HG03571 (cell line): ENCODE results near the gene SLC5A11.
"Not testable (repeated sequence)": the region's sequence is repeated elsewhere in the genome, so short reads cannot be mapped to it uniquely, and the experiment has no call there.

Experiments used
- ATAC-seq: cut with Tn5 transposase; IDR thresholded peaks from one replicate; pipeline ENCODE4 v1.9.1; 2021; ENCODE audit not compliant: unreplicated experiment

The SLC5A11 gene, protein sequence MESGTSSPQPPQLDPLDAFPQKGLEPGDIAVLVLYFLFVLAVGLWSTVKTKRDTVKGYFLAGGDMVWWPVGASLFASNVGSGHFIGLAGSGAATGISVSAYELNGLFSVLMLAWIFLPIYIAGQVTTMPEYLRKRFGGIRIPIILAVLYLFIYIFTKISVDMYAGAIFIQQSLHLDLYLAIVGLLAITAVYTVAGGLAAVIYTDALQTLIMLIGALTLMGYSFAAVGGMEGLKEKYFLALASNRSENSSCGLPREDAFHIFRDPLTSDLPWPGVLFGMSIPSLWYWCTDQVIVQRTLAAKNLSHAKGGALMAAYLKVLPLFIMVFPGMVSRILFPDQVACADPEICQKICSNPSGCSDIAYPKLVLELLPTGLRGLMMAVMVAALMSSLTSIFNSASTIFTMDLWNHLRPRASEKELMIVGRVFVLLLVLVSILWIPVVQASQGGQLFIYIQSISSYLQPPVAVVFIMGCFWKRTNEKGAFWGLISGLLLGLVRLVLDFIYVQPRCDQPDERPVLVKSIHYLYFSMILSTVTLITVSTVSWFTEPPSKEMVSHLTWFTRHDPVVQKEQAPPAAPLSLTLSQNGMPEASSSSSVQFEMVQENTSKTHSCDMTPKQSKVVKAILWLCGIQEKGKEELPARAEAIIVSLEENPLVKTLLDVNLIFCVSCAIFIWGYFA

DNA sequence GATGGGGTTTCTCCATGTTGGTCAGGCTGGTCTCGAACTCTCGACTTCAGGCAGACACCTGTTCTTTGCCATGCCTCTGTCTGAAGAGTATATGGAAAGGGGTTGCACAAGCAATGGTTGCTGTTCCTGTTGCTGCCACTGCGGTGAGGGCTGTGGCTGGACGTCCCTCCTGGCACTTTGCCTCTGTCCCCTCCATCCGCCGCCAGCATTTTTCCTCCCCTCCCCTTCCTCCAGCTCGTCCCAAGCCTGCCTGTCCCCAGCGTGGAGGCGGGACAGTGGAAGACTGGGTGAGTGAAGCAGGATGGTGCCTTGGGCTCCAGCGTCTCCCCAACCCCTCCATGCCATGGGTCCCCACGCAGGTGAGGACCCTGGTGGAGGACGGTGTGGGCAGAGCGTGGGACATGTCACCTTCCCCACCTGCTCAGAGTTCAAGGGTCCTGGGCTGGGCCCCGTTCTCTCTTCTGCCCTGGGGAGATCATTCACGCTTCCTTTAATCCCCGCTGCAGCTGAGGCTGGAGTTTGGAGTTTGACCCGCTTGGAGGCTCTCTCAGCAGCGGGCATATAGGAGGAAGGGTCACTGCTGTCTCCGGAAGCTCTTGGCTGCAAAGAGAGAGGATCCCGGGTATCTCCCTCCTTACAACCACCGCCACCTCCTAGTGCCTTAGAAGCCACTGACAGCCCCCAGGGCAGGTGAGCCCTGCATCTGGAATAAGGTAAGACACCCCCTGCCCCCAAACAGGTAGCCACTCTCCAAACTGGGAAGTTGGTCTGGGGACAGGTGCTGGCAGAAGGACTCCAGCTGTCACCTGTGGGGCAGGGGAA lies at the start of gene SLC5A11:
Gene SLC5A11 (plus strand): TSS at position 238 of the 822 bp plus-strand sequence. CDS start 12,681 bp downstream, outside the sequence.
- no peak for ATAC-seq

GRCh38 chr16:24800586-24800985 lies 45.2 kb upstream of the SLC5A11 start:
- ATAC-seq = no peak

GRCh38 chr16:24801761-24802302 lies 43.9 kb upstream of the SLC5A11 start:
- no peak for ATAC-seq

- no peak for ATAC-seq
Observed at GRCh38 chr16:24805484-24805883, 40.3 kb upstream of the SLC5A11 start.

DNA sequence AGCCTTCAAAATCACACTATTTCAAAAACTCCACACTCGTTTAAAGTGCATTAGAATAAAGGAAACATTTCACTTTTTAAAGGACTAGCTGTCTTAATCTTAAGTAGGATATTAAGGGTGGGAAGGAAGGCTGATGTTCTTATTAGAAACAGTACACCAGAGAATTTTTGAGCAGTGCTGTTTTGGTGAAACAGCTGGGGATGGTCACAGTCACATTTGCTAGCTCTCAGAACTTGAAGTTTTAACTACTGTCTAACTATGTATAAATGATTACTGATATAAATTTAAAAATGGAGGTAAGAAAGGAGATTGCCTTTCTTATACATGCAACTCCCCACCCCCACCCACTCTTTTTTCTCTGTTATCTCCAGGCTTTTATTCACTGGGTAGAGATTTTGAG lies 38.5 kb upstream of the SLC5A11 start:
- ATAC-seq = no peak

- no peak for ATAC-seq
Observed at GRCh38 chr16:24810951-24811843, 34.6 kb upstream of the SLC5A11 start.

DNA sequence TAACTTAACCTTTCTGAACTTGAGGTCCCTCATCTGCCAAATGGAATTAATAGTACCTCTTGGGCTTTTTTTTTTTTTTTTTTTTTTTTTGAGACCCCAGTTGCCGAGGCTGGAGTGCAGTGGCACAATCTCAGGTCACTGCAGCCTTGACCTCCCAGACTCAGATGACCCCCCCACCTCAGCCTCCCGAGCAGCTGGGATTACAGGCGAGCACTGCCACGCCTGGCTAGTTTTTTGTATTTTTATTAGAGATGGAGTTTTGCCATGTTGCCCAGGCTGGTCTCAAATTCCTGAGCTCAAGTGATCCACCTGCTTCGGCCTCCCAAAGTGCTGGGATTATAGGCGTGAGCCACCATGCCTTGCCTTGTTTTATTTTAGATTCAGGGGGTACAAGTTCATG lies 33.0 kb upstream of the SLC5A11 start:
- not testable (repeated sequence) for ATAC-seq

- ATAC-seq = no peak
Observed at GRCh38 chr16:24815021-24815420, 30.7 kb upstream of the SLC5A11 start.

- ATAC-seq = no peak
Observed at GRCh38 chr16:24816688-24817087, 29.1 kb upstream of the SLC5A11 start.

GRCh38 chr16:24819462-24820040 lies 26.2 kb upstream of the SLC5A11 start:
- ATAC-seq = no peak

DNA sequence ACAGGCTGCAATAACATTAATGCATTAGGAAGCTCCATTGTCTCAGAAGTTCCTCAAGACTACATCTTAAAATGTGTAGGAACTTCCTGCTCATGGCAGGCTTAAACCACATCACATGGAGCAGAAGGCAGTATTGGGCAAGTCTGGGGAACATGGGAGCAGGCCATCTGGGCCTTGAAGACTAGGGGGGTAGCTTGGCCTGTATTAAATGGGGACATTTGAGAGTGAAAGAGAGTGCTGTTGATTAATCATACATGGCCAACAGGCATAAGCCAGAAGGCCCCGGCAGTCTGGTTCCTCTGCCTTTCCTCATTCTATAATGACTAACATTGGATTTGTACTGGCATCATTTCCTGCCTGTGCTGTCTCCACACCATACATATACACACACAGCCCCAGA lies 25.2 kb upstream of the SLC5A11 start:
- no peak for ATAC-seq

GRCh38 chr16:24821129-24821528 lies 24.6 kb upstream of the SLC5A11 start:
- ATAC-seq = no peak

- ATAC-seq = no peak
Observed at GRCh38 chr16:24822542-24822941, 23.2 kb upstream of the SLC5A11 start.

GRCh38 chr16:24822974-24823373 lies 22.8 kb upstream of the SLC5A11 start:
- ATAC-seq = no peak

DNA sequence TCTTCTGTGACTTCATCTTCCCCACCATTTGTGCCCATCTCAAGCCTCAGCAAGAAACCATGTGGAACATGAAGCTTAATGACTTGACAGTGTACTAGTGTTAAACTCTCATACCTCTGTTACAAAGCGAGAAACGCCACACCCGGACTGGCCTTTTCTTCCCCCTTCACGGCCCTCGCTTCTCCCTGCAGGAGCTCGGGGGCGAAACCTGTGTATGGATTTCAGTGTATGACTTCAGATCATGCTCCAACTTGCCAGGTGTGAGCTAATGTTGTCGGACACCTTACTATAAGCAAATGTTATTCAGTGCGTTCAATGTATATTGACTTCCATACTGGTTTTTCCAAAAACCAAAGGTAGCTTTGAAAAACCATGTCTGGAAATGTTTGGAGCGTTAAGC lies 20.1 kb upstream of the SLC5A11 start:
- no peak for ATAC-seq

DNA sequence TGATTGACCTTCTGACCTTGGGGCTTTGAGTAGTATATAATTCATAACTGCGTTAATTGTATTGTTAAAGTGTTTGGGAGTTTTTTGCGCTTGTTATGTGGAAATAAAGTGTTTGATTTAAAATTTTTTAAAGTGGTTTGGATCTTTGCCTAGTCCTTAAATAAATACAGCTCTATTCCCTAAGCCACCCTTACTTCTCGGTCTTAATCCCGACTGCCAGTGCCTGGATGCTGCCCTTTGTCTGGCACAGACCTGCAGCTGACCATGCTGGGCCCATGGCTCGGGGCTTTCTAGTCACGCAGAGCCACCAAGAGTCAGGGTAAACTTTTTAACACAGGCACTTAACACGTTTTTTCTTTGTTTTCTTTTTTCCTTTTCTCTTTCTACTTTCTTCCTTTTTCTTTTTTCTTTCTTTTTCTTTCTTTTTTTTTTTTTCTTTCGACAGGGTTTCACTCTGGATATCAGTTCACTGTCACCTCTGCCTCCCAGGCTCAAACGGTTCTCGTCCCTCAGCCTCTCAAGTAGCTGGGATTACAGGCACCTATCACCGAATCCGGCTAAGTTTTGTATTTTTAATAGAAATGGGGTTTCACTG lies 19.6 kb upstream of the SLC5A11 start:
- no peak for ATAC-seq

- ATAC-seq = no peak
Observed at GRCh38 chr16:24826817-24827566, 18.8 kb upstream of the SLC5A11 start.

DNA sequence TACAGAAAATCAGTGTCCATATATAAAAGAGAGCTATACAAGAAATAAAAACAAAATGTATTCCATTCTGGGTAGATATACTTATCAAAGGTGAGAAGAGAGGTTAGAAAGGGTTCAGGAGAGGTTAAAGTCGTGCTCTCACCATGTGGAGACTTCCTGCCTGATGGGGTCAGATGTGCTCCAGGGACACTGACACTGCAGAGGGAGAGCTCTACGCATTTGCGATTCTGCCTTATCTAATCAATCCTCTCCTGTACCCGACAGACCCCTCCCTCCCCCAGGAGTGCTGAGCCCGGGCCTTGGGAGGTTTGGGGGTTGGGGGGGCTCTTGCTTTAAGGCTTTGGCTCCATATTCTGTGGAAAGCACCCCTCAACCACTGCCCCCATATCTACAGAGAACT lies 16.6 kb upstream of the SLC5A11 start:
- ATAC-seq = no peak

GRCh38 chr16:24833352-24833751 lies 12.4 kb upstream of the SLC5A11 start:
- no peak for ATAC-seq
